Measurements from ENCODE around the gene PRKCA.

Gene PRKCA

GRCh38 chr17:66524877-66525276 is 222.5 kb downstream of the PRKCA start:
- Histone ChIP-seq H3K27ac (ENCODE audit: poor library complexity, severe bottlenecking) (no peak overlapping the region), H3K4me3 (ENCODE audit: severe bottlenecking) (no peak overlapping the region), H3K9me3 (ENCODE audit: severe bottlenecking) (no peaks in the 10 kb centered on the region), H3K36me3 (ENCODE audit: low read depth) (no peaks in the 10 kb centered on the region), H3K4me1 (ENCODE audit: insufficient read depth, poor library complexity, severe bottlenecking) (peaks cover 8% of the 10 kb centered on the region), H3K27me3 (ENCODE audit: insufficient read depth, poor library complexity, severe bottlenecking) (no peaks in the 10 kb centered on the region)
- DNase-seq (ENCODE audit: low spot score) (no peak), ATAC-seq (ENCODE audit: low read depth) (no peak)
- no peak for TF ChIP-seq CTCF (IDR thresholded peaks at IDR 0.05; ENCODE audit: poor library complexity, severe bottlenecking)

GRCh38 chr17:66525338-66525737 is 222.9 kb downstream of the PRKCA start:
- no peaks in the 10 kb centered on the region for H3K27me3 ChIP-seq (ENCODE audit: insufficient read depth, poor library complexity, severe bottlenecking)
- TF ChIP-seq CTCF (IDR thresholded peaks at IDR 0.05; ENCODE audit: poor library complexity, severe bottlenecking) = no peak
- no peaks in the 10 kb centered on the region for H3K9me3 ChIP-seq (ENCODE audit: severe bottlenecking)
- no peak overlapping the region for H3K4me3 ChIP-seq (ENCODE audit: severe bottlenecking)
- H3K4me1 ChIP-seq (ENCODE audit: insufficient read depth, poor library complexity, severe bottlenecking) = peaks cover 8% of the 10 kb centered on the region
- no peak for ATAC-seq (ENCODE audit: low read depth)
- H3K36me3 ChIP-seq (ENCODE audit: low read depth) = no peaks in the 10 kb centered on the region
- no peak for DNase-seq (ENCODE audit: low spot score)
- H3K27ac ChIP-seq (ENCODE audit: poor library complexity, severe bottlenecking) = no peak overlapping the region

- H3K4me1 ChIP-seq (ENCODE audit: insufficient read depth, poor library complexity, severe bottlenecking) = peaks cover 8% of the 10 kb centered on the region
- H3K27ac ChIP-seq (ENCODE audit: poor library complexity, severe bottlenecking) = no peak overlapping the region
- no peaks in the 10 kb centered on the region for H3K36me3 ChIP-seq (ENCODE audit: low read depth)
- ATAC-seq (ENCODE audit: low read depth) = no peak
- no peak overlapping the region for H3K4me3 ChIP-seq (ENCODE audit: severe bottlenecking)
- TF ChIP-seq CTCF (IDR thresholded peaks at IDR 0.05; ENCODE audit: poor library complexity, severe bottlenecking) = no peak
- H3K9me3 ChIP-seq (ENCODE audit: severe bottlenecking) = no peaks in the 10 kb centered on the region
- H3K27me3 ChIP-seq (ENCODE audit: insufficient read depth, poor library complexity, severe bottlenecking) = no peaks in the 10 kb centered on the region
- no peak for DNase-seq (ENCODE audit: low spot score)
Measured at GRCh38 chr17:66526827-66527226, 224.4 kb downstream of the PRKCA start.

- H3K36me3 ChIP-seq (ENCODE audit: low read depth) = no peaks in the 10 kb centered on the region
- H3K27me3 ChIP-seq (ENCODE audit: insufficient read depth, poor library complexity, severe bottlenecking) = no peaks in the 10 kb centered on the region
- TF ChIP-seq CTCF (IDR thresholded peaks at IDR 0.05; ENCODE audit: poor library complexity, severe bottlenecking) = no peak
- DNase-seq (ENCODE audit: low spot score) = no peak
- no peaks in the 10 kb centered on the region for H3K9me3 ChIP-seq (ENCODE audit: severe bottlenecking)
- H3K27ac ChIP-seq (ENCODE audit: poor library complexity, severe bottlenecking) = no peak overlapping the region
- no peak for ATAC-seq (ENCODE audit: low read depth)
- no peak overlapping the region for H3K4me3 ChIP-seq (ENCODE audit: severe bottlenecking)
- peaks cover 8% of the 10 kb centered on the region for H3K4me1 ChIP-seq (ENCODE audit: insufficient read depth, poor library complexity, severe bottlenecking)
Measured at GRCh38 chr17:66527335-66527734, 224.9 kb downstream of the PRKCA start.

GRCh38 chr17:66531851-66532295 is 229.5 kb downstream of the PRKCA start:
- H3K27me3 ChIP-seq (ENCODE audit: insufficient read depth, poor library complexity, severe bottlenecking) = no peaks in the 10 kb centered on the region
- H3K27ac ChIP-seq (ENCODE audit: poor library complexity, severe bottlenecking) = no peak overlapping the region
- ATAC-seq (ENCODE audit: low read depth) = no peak
- no peak for TF ChIP-seq CTCF (IDR thresholded peaks at IDR 0.05; ENCODE audit: poor library complexity, severe bottlenecking)
- no peaks in the 10 kb centered on the region for H3K9me3 ChIP-seq (ENCODE audit: severe bottlenecking)
- no peaks in the 10 kb centered on the region for H3K36me3 ChIP-seq (ENCODE audit: low read depth)
- DNase-seq (ENCODE audit: low spot score) = no peak
- H3K4me1 ChIP-seq (ENCODE audit: insufficient read depth, poor library complexity, severe bottlenecking) = no peaks in the 10 kb centered on the region
- H3K4me3 ChIP-seq (ENCODE audit: severe bottlenecking) = no peak overlapping the region

Measured in RWPE2 (cell line).